Measurements from ENCODE around the gene HYDIN.

- TF ChIP-seq CTCF (conservative IDR thresholded peaks at IDR 0.05; ENCODE audit: low read depth in 2 of 2) (no peak), REST (IDR thresholded peaks at IDR 0.05; ENCODE audit: unreplicated experiment) (no peak), CREB1 (CRISPR knock-in tag; IDR thresholded peaks at IDR 0.05; ENCODE audit: low read depth) (no peak), POLR2AphosphoS5 (IDR thresholded peaks at IDR 0.05; ENCODE audit: low read depth) (no peak), EZH2phosphoT487 (IDR thresholded peaks at IDR 0.05; ENCODE audit: unreplicated experiment) (no peak), EZH2 (IDR thresholded peaks at IDR 0.05; ENCODE audit: low read depth, unreplicated experiment) (no peak), JUNB (IDR thresholded peaks at IDR 0.05; ENCODE audit: unreplicated experiment) (no peak), ZNF114 (CRISPR knock-in tag; IDR thresholded peaks at IDR 0.05) (no peak), ETS1 (IDR thresholded peaks at IDR 0.05) (no peak), ZNF331 (CRISPR knock-in tag; IDR thresholded peaks at IDR 0.05; ENCODE audit: low read depth) (no peak), NANOG (IDR thresholded peaks at IDR 0.05; ENCODE audit: borderline replicate concordance) (no peak)
Observed at GRCh38 chr16:70768203-70768580, 462.3 kb downstream of the HYDIN start.

Data from GM23338 (cell line).